ENCODE results near the gene HBEGF.

DNA sequence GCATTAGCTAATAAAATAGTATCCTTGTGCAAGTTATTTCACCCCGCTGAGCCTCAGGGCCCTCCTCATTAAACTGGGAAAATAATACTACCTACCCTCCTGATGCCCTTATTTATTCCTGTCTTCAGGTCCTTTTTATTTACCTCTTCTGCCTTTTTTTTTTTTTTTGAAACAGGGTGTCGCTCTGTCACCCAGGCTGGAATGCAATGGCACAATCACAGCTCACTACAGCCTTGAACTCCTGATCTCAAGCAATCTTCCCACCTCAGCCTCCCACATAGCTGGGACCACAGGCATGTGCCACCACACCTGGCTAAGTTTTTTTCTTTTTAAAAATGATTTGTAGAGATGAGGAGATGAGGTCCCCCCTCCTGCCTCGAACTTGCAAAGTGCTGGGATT, 20.9 kb downstream of the HBEGF start:
- no peak for TF ChIP-seq MAX (IDR thresholded peaks at IDR 0.05)
- no peak for TF ChIP-seq CTCF (IDR thresholded peaks at IDR 0.05 in 2 of 3, conservative IDR thresholded peaks at IDR 0.05 in 1 of 3; ENCODE audit: borderline replicate concordance in 1 of 3, insufficient read depth in 1 of 3, low read depth in 2 of 3, low read length in 2 of 3)
- TF ChIP-seq EZH2phosphoT487 (IDR thresholded peaks at IDR 0.05; ENCODE audit: borderline replicate concordance), result no peak
- no peak for TF ChIP-seq EZH2 (IDR thresholded peaks at IDR 0.05)
- TF ChIP-seq FOSL1 (IDR thresholded peaks at IDR 0.05; ENCODE audit: low read depth), result no peak
- TF ChIP-seq CBX3 (IDR thresholded peaks at IDR 0.05; ENCODE audit: low read depth), result no peak
